Kidney tubule cell (primary cell): ENCODE data around the gene TPR.
"Not testable (repeated sequence)": the region's sequence is repeated elsewhere in the genome, so short reads cannot be mapped to it uniquely, and the experiment has no call there.

Experiments
- DNase-seq: peaks from one replicate; pipeline ENCODE4 v3.0.0-alpha.2; 2018; ENCODE audit warnings: low spot score

TPR gene

GRCh38 chr1:186375152-186375928, at the start of gene TPR, which contains the start of gene ODR4:
Gene TPR, minus strand, starts transcription at chr1:186375253. Its CDS starts 225 bp downstream, at chr1:186375028.
Gene ODR4, plus strand, starts transcription at chr1:186375838. Its CDS starts 3,948 bp downstream, at chr1:186379786.
- peak; percentile 99 for DNase-seq

DNA sequence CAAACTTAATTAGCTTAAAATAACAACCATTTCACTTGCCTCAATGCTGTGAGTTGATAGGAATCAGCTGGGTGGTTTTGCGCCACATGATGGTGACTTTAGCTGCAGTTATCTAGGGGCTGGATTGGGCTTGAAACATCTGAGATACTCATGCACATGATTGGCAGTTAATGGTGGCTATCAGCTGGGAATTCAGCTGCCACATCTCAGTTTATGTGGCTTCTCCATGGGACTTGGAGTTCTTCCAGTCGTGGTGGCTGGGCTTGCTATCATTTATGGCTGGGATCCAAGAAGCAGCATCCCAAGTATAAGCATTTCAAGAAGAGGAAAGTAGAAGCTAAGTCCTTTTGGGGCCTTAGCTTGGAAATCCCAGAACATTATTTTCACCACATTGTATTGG, 49.5 kb upstream of the TPR start:
- no peak for DNase-seq

GRCh38 chr1:186421446-186421845, 46.4 kb upstream of the TPR start:
- DNase-seq, result no peak

GRCh38 chr1:186420923-186421322, 45.9 kb upstream of the TPR start:
- no peak for DNase-seq

- no peak for DNase-seq
Observed at GRCh38 chr1:186420311-186420710, 45.3 kb upstream of the TPR start.

DNA sequence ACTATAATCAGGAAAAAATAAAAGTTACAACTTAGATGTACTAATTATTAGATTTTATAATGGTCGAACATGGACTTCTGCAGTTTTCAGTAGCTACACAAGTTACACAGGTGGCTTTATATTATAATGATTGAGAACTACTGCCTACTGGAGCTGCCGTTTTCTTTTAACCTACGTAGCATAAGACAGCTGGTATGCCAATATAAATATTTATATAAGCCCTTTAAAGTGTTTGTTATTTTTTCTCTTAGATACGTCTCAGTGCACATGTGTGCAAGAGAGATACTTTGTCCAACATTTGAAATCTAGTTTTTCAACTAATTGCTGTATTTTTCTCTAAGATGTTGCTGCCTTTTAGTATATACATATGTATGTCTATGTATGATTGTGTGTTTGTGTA, 43.5 kb upstream of the TPR start:
- DNase-seq, result no peak

GRCh38 chr1:186413319-186413718, 38.3 kb upstream of the TPR start:
- no peak for DNase-seq

DNA sequence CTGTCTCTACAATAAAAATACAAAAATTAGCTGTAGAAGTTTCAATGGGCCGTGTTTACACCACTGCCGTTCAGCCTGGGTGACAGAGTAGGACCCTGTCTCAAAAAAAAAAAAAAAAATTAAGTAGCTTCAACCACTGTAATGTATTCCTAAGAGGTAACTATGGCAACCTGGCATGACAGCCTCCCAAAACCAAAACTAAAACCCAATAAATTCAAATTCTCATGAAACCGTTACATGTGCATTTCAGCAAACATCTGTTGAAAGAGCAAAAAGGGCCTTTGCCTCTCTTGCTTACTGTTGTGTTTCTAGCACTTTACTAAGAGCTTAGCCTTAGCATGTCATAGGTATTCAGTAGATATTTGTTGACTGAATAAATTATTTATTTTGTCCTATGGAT, 34.0 kb upstream of the TPR start:
- no peak for DNase-seq

GRCh38 chr1:186404454-186405051, 29.5 kb upstream of the TPR start:
- DNase-seq, result peak; percentile 26

DNA sequence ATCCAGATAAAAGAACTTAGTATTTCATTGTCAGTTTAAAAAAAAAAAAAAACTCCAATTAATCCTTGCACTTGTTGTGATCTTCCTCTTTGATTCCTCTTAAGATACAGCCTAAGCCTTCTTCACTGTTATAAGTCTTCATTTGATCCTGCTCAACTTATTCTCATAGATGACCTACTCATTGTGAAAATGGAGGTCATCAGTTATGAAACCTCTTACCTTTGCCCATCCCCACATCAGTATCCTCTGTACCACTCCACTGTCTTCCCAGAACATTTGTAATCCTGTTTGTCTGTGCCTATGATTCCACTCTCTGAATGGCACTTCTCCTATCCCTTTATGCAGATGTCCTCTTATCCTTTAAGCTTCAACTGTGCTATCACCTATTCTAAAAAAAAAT, 28.6 kb upstream of the TPR start:
- DNase-seq, result no peak

- not testable (repeated sequence) for DNase-seq
Observed at GRCh38 chr1:186401446-186401845, 26.4 kb upstream of the TPR start.

DNA sequence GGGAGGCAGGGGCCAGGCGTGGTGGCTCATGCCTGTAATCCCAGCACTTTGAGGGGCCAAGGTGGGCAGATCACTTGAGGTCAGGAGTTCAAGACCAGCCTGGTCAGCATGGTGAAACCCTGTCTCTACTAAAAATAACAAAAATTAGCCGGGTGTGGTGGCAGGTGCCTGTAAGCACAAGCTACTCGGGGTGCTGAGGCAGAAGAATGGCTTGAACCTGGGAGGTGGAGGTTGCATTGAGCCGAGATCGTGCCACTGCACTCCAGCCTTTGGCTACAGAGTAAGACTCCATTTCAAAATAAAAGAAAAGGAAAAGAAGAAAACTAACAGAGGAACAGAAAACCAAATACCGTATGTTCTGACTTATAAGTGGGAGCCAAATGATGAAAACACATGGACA, 17.7 kb upstream of the TPR start:
- DNase-seq, result not testable (repeated sequence)

DNA sequence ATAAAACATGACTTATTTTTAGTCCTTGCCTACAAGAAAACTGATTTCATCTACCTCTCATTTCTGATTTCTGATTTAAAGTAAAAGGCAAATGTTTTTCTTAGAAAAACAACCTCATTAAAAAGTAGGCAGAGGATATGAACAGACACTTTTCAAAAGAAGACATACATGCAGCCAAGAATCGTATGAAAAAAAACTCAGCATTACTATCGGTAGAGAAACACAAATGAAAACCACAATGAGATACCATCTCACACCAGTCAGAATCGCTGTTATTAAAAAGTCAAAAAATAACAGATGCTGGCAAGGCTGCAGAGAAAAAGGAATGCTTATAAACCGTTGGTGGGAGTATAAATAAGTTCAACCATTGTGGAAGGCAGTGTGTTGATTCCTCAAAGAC, 16.8 kb upstream of the TPR start:
- no peak for DNase-seq

DNA sequence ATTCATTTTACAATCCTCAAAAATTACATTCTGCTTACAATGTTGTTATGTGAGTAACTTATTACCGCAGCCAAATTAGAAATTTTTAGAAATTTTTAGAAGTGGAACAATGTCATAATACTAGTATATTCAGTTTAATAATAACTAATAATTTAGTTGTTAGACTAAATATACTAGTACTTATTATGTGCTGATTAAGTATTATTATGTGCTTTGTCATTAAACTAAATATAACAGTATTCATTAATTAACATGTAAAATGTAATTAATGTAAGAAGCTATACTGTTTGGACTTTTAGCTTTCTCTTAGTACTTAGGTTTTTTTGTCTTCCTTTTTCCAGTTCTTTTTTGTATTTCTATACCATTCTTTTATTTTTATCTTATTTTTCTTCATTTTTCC, 15.9 kb upstream of the TPR start:
- DNase-seq, result no peak

DNA sequence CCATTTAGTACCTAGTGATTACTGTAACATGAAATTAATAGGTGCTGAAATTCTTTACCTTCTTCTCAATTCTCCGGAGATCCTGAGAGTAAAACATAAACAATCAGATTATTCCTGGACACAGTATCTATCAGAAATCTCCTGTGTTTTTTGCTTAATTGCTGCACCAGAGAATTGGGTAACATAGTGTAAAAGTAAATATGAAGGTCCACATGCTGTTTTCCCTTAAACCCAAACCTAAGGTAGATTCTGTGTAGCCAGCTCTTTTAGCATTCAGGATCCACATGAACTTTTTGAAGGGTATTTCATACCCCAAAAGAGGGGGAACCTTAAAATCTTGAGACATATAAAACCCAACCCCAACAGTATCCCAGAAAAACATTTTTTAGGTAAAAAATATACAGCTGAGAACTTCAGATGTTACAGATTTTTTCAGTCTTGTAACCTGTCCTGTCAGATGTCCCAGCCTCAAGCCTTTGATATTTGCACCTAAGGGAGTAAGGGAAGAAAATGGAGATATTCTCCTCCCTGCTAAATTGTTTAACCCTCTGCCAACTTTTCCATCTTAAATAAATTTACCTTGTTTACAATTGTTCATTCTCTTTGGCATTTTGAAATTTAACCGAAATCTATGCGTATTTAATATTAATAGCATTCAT, 11.8 kb upstream of the TPR start:
- no peak for DNase-seq

- no peak for DNase-seq
Observed at GRCh38 chr1:186375929-186376319, 871 bp upstream of the TPR start.

- peak; percentile 48 for DNase-seq
Observed at GRCh38 chr1:186374303-186375151, 526 bp downstream of the TPR start.

- DNase-seq, result not testable (repeated sequence)
Observed at GRCh38 chr1:186347837-186348691, 27.0 kb downstream of the TPR start.

DNA sequence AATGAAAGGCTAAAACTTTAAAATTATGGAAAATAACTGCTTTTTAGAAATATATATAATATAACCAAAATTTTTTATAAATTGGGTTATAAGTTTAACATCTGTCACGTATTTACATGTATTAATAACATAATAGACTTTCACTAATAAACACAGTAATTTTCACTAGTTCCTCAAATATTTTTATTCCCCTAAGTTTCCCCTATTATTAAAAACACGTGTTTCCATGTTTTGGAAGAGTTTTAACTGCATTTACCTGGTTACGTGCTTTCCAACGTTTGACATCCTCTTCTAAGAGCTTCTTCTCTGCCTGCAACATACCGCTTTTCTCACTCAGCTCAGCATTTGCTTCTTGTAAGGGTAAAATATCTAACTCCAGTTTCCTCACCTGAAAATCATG, 34.3 kb downstream of the TPR start:
- no peak for DNase-seq

GRCh38 chr1:186337554-186337953, 37.5 kb downstream of the TPR start:
- no peak for DNase-seq

DNA sequence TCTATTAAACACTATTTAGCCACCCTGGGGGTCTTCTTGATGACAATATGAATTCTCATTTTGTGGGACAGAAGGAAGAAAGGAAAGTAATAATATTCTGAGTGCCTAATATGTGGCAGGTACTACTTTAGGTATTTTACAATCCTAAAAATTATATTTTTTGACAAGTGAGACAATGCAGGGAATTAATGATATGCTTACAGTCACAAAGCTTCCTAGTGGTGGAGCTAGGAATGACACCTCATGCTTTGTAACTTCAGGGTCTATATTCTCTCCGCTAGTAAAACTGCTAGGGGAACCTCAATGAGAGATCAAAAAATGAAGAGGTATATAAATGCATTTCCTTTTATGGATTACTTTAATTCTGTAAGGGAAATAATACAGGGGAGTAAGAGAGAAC, 44.3 kb downstream of the TPR start:
- no peak for DNase-seq
